Activated CD4-positive, CD25-positive, alpha-beta regulatory T cell treated with anti-CD3 and anti-CD28 coated beads, Interleukin-2, amount 50 U/mL, for 16 hours (primary cell): ENCODE results near the gene OLFML1.
"Not testable (repeated sequence)": the region's sequence is repeated elsewhere in the genome, so short reads cannot be mapped to it uniquely, and the experiment has no call there.

Experiments used
- DNase-seq: peaks from one replicate; pipeline ENCODE4 v3.0.0-alpha.2; 2020; ENCODE audit warnings: low read depth, low spot score

Gene OLFML1

GRCh38 chr11:7512525-7513233 lies 27.4 kb downstream of the OLFML1 start:
- DNase-seq, result no peak

DNA sequence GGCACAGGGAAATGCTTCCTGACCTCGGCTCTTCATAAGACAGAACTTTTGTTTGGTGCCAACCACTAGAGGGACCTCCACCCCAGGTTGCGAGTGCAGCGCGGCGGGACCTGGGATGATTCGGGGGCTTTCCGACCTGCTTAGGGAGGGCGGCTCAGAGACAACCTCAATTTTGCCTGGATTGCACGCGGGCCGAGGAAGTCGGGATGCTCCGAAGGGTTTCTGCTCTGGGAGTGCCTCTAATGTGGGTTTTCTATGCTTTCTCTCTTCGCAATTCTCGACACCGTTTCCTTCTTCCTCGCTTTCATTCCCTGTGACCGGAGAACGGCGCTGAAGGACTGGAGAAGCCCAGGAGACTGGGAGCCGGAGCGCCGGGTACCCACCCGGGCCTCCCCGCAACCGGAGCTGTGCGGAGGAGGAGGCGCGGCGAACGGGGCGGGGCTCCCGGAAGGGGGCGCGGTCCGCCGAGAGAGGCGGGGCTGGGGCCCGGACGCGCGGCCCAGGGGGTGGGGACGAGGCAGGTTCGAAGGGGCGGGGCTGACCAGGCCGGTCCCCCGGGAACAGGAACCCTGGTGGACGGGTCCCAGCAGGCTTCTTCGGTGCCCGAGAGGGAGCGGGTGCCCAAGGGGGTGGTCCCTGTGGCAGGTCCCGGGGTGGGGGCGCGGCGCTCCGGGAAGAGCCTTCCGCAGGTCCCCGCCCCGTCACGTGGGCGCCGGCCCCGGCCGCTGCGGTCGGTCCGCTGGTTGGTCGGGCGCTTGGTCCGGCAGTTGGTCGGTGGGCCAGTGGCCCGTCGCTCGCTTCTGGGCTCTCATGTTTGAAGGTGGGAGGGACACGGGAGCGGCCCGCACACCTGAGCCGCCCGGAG lies 28.2 kb downstream of the OLFML1 start, which contains the start of gene PPFIBP2:
Gene PPFIBP2 (plus strand): TSS at position 766 of the 865 bp plus-strand sequence. CDS start 35,477 bp downstream, outside the sequence.
- DNase-seq, result peak; percentile 58

DNA sequence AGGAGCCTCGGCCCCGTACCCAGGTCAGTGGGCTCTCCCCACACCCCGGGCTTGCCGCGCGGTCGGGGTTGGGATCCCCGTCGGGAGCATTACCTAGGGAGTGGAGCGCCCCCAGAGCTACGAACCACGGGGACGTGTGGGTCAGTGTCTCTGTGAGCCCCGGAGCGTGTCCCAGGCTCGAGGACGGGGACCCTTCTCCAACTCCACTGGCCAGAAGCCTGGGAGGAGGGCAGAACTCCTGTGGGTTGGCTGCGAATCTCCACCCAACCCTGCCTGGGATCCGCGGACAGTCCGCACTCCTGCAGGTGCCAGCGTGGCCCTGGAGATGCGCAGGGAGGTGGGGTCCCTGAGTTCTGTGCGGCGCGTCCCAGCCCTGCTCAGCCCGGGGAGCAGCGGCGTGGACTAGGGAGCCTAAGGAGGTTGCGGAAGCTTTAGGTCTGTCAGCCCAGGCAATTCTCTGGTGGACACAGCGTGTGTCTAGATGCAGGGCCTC lies 28.8 kb downstream of the OLFML1 start:
- no peak for DNase-seq

DNA sequence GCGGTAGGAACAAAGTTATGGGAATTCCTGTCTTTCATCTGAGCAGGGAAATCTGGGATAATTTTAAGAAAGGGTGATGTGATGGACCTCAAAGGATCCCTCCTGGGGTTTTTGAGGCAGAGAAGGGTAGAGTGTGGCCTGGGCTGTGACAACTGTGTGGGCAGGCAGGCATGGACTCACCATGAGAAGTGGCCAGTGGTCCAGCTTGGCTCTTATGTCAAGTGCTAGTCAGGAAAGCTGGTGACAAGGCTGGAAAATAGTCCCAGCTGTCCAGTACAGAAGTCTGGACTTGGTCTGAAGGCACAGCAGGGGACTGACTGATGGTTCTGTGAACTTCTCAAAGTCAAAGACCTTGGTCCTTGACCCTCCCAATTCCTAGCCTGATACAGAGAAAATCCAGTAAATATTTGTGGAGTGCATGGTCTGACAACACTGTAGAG lies 30.2 kb downstream of the OLFML1 start:
- no peak for DNase-seq

DNA sequence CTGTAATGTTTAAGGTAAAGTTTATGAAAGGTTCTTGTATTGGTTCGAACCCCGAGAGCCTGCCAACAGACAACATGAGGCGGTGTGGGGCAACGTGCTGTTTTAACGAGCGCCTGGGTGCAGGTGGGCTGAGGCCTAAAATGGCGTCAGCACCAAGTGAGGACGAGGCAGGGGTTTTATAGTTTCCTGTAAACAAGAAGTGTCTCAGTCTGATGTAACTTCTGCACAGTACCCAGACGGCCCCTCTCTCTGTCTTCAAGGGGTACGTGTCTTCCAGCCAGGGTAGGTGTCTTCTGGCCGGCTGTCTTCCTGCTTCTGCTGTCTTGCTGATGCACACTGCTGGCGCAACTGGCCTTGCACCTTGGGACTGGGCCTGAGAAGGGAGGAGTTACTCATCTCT lies 31.2 kb downstream of the OLFML1 start:
- DNase-seq, result no peak

DNA sequence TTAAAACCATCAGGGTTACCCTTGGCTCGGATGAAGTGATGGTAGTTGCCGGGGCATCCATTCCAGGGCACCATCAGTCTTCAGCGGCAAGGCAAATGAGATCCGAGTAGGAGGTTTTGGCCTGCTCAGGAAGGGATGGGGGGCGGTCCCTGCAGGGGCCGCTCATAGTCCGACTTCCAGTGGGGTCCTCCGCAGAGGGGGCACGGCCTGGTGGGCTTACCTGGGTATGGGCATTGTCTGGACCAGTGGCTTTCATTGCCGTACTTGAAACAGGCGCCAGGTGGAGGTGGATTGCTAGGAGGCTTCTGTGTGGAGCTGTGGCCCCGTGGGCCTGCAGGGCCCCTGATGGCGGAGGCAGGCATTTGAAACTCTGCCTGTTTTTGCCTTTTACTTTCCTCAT lies 32.4 kb downstream of the OLFML1 start:
- not testable (repeated sequence) for DNase-seq

- no peak for DNase-seq
Observed at GRCh38 chr11:7518811-7519562, 33.7 kb downstream of the OLFML1 start.

DNA sequence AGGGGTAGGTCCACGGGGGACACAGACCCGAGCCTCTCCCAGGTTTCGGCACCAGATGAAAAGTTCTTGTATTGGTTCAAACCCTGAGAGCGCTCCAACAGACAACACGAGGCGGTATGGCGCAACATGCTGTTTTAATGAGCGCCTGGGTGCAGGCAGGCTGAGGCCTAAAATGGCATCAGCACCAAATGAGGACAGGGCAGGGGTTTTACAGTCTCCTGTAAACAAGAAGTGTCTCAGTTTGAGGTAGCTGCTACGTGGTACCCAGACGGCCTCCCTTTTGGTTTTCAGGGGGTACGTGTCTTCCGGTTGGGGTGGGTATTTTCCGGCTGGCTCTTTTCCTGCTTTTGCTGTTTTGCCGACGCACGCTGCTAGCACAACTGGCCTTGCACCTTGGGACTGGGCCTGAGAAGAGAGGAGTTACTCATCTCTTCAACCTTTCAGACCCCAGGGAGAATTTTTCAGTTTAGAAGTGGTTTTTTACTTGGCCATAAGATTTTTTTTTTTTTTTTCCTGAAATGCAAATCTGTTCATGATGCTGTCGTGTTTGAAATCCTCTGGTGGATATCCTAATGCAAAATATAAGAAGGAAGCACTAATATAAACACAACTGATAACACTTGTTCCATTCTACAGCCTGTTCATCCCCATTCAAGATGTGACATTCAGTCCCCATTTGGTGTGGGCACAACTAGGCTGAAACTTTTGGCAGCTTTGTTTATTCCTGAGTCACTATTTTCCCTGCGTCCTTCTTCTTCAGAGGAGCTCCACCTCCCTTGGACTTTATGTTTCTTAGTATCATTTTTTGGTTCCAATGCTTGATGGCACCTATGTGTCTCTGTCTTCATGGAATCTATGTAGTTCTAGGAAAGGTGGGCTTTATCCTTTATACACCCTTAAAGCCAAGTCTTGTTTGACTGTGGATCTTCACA lies 35.0 kb downstream of the OLFML1 start:
- DNase-seq, result no peak

DNA sequence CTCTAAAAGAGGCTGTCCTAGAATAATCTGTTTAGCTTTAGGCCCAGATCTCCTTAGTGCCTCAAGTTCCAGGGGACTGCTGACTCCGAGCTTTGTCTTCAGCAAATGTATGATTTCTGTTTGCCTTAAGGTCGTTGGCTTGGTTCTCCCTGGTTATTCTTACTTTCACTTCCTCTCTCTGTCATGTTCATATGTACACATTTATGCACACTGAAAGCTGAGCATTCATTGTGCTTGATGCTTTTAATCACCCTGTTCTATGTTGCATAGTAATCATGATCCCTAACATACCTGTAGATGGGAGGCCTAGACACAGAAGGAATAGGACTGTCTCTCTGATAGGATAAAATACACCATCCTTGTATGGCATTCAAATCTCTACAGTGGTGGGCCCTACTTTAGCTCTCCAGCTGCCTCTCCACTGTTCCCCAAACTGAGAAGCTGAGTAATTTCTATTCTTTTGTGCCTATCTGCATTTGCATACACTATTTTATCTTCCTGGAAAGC lies 35.7 kb downstream of the OLFML1 start:
- DNase-seq, result no peak

DNA sequence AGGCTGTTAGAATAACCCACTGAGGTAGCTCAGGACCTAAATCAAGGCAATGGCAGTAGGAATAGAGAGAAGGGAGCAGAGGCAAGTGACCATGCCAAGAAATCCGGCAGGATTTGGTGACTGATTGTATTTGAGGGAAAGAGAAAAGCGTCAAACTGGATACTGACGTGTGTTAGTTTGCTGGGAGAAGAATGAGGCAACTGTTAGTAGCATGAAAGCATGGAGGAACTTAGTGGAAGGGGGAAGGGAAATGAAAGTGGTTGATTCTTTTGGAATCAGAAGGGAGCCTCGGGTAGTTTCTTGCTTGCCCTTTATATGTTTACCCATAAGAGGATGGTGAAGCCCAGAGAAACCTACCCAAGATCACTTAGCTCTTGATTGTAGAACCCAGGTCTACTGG lies 36.8 kb downstream of the OLFML1 start:
- DNase-seq, result no peak

GRCh38 chr11:7522546-7522945 lies 37.2 kb downstream of the OLFML1 start:
- DNase-seq, result no peak

DNA sequence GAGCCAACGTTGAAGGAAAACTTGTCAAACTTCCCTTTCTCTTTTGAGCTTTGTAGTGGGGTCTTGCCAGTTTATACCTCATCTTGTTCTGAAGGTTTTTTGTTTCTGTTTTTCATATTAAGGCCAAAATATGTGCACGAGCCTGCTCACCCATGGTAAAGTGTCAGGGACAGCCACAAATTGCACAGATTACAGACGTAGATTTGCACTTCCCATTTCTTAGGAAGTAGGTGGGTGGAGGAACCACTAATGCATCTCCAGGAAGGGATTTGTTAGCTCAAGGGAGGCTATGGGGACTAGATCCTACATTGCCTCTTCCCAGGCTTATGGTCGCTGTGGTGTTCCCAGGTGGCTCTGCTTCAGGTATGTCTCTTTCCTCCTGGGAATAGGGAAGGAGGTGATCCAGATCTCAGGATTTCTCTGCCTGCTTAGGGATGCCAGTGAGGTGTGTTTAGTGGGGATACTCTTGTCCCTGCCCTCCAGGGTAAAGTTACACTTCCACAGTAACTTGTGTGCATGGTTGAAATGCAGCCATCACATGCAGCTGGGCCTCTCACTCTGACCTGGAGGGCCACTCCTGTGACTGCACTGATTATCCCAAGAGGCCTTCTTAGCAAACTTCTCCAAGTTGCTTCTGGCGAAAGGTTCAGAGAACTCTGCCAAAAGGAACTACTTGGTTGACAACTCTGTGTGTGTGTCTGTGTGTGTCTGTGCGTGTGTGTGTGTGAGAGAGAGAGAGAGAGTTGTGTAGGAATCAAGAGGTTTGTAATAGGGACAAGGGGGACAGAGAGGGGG lies 38.3 kb downstream of the OLFML1 start:
- DNase-seq, result no peak

GRCh38 chr11:7524462-7525235 lies 39.3 kb downstream of the OLFML1 start:
- DNase-seq, result no peak

GRCh38 chr11:7525424-7525823 lies 40.1 kb downstream of the OLFML1 start:
- no peak for DNase-seq

- no peak for DNase-seq
Observed at GRCh38 chr11:7527029-7527428, 41.7 kb downstream of the OLFML1 start.

DNA sequence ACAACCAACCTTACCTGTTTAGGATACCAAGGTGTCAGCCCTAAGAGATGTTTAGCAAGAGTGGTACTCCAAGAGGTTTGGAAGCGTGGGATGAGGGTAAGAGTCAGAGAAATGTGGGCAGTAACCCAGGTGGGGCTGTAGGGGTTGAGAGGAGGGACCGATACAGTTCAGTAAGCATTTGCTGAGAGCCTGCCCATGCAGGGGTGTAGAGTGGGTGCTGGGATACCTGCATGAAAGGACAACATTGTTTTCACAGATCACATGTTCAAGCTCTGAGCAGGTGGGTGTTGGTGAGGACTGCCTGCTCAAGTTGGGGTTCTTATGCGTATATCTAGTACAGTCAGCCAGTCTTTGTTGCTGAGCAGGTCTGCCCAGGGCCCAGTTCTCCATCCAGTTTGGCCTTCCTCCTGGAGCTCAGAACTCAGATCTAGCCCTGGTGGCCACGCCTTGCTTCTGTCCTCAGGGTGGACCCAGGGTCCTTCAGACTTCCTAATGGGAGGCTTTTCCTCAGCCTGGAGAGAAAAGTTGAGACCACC lies 43.3 kb downstream of the OLFML1 start:
- no peak for DNase-seq

GRCh38 chr11:7530013-7530640 lies 44.8 kb downstream of the OLFML1 start:
- no peak for DNase-seq

GRCh38 chr11:7531011-7531410 lies 45.7 kb downstream of the OLFML1 start:
- DNase-seq, result no peak
